ENCODE measurements around the gene RAB11FIP4. TPM values are rescaled to one million over a fixed set of nuclear protein-coding genes. Genes with fewer than 3 reads are reported as not detected.

The RAB11FIP4 gene
- total and polyA plus RNA-seq, 8 donors = 4.7 to 121 (median 11.7) TPM

DNA sequence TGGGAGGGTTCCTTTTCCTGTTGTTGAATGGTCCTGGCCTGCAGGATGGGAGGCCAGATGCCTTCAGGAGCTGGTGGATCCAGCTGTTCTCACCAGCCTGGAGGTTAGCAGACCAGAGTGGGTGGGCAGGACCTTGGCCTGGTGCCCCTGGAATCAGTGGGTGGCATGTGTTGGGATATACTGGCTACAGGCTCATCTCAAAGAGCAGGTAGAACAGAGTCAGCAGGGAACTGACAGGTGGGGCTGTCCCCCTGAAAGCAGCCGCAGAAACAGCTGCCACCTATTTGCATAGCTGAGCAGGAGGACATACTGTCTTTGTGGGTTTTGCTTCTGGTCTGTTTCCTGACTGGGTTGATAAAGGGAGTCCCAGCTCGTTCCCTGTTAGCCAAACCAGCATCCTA, 144.1 kb downstream of the RAB11FIP4 start:
- DNase-seq = no peak
- H3K9me3 ChIP-seq = no peaks in the 10 kb centered on the region
- no peak for TF ChIP-seq POLR2A (IDR thresholded peaks at IDR 0.05)
- no peak for TF ChIP-seq POLR2AphosphoS5 (IDR thresholded peaks at IDR 0.05)
- no peak for TF ChIP-seq EP300 (IDR thresholded peaks at IDR 0.05)
- TF ChIP-seq, protein P1, sequence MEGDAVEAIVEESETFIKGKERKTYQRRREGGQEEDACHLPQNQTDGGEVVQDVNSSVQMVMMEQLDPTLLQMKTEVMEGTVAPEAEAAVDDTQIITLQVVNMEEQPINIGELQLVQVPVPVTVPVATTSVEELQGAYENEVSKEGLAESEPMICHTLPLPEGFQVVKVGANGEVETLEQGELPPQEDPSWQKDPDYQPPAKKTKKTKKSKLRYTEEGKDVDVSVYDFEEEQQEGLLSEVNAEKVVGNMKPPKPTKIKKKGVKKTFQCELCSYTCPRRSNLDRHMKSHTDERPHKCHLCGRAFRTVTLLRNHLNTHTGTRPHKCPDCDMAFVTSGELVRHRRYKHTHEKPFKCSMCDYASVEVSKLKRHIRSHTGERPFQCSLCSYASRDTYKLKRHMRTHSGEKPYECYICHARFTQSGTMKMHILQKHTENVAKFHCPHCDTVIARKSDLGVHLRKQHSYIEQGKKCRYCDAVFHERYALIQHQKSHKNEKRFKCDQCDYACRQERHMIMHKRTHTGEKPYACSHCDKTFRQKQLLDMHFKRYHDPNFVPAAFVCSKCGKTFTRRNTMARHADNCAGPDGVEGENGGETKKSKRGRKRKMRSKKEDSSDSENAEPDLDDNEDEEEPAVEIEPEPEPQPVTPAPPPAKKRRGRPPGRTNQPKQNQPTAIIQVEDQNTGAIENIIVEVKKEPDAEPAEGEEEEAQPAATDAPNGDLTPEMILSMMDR (IDR thresholded peaks at IDR 0.05) = no peak
- no peaks in the 10 kb centered on the region for H3K27me3 ChIP-seq
- peak overlapping the region in 1 of 5 donors; percentile 38 for H3K27ac ChIP-seq
- WGBS, 5 donors = 47 to 86% (median 71%) methylated on average over 2 of the region's 2 CpGs
- peaks cover 14 to 22% (median 19%) of the 10 kb centered on the region in 4 donors for H3K36me3 ChIP-seq
- no peak overlapping the region for H3K4me3 ChIP-seq
- peaks cover 4 to 34% (median 18%) of the 10 kb centered on the region in 4 donors for H3K4me1 ChIP-seq
- intact Hi-C loops (cut with DNase I; ENCODE audit: low total_unique reads) = no loop called here

DNA sequence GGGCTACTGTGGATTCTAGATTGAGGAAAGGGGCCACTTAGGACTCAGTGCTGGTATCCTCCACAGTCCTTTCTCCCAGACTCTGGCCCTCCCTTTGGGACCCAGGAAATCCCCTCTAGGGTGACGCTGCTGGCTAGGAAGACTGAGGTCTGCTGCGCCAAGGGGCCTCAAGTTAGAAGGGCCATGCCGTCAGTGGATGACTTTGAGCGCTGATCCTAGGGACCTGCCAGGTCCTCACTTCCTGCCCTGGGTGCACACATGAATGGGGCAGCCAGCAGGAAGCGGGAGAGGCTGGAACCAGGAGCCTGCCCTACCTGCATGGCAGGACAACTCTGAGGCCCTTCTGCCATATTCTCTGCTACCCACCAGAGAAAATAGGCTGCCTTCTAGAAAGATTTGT, 145.0 kb downstream of the RAB11FIP4 start:
- H3K9me3 ChIP-seq = no peaks in the 10 kb centered on the region
- peaks cover 9 to 13% (median 11%) of the 10 kb centered on the region in 4 donors for H3K36me3 ChIP-seq
- H3K27ac ChIP-seq = peak overlapping the region in 1 of 5 donors; percentile 38
- no peak for DNase-seq
- 92 to 97% (median 93%) methylated on average over 5 of the region's 5 CpGs for WGBS, 5 donors
- TF ChIP-seq POLR2A (IDR thresholded peaks at IDR 0.05) (no peak), EP300 (IDR thresholded peaks at IDR 0.05) (no peak), POLR2AphosphoS5 (IDR thresholded peaks at IDR 0.05) (no peak)
- TF ChIP-seq, protein P1 (IDR thresholded peaks at IDR 0.05) = no peak
- H3K4me1 ChIP-seq = peaks cover 4 to 34% (median 18%) of the 10 kb centered on the region in 4 donors
- H3K27me3 ChIP-seq = no peaks in the 10 kb centered on the region
- H3K4me3 ChIP-seq = no peak overlapping the region
- intact Hi-C loops (cut with DNase I; ENCODE audit: low total_unique reads) = no loop called here

DNA sequence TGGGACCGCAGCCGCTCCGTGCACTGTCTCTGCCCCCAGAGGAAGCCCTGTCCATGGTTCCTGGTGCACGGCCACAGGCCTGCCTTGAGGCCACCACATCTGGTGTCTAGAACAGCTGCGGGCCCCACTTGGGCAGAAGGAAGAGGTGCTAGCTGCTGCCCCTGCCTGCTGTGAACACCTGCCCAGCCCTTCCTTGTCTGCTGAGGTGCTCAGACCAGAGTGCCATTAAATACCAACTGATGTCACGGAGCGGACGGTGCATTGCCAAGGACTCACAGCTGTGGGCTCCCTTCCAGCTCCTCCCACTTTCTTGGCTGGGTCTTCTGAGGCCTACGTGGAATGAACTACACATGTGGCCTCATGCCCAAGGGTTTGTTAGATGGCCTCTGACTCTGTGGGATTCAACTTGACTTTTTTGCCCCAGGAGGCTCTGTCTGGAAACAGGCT, 146.1 kb downstream of the RAB11FIP4 start:
- intact Hi-C loops (cut with DNase I; ENCODE audit: low total_unique reads) = no loop called here
- DNase-seq = peak; percentile 39 to 80
- peaks cover 0 to 2% (median under 1%) of the 10 kb centered on the region in 4 donors for H3K36me3 ChIP-seq
- H3K4me3 ChIP-seq = no peak overlapping the region
- TF ChIP-seq, protein P1 (IDR thresholded peaks at IDR 0.05) = no peak
- no peak for TF ChIP-seq POLR2AphosphoS5 (IDR thresholded peaks at IDR 0.05)
- no peak for TF ChIP-seq EP300 (IDR thresholded peaks at IDR 0.05)
- TF ChIP-seq POLR2A (IDR thresholded peaks at IDR 0.05) = no peak
- 47 to 75% (median 59%) methylated on average over 8 to 9 of the region's 9 CpGs for WGBS, 5 donors
- H3K27ac ChIP-seq = peak overlapping the region; percentile 44 to 60 (median 47)
- peaks cover 4 to 34% (median 18%) of the 10 kb centered on the region in 4 donors for H3K4me1 ChIP-seq
- H3K27me3 ChIP-seq = no peaks in the 10 kb centered on the region
- H3K9me3 ChIP-seq = no peaks in the 10 kb centered on the region

DNA sequence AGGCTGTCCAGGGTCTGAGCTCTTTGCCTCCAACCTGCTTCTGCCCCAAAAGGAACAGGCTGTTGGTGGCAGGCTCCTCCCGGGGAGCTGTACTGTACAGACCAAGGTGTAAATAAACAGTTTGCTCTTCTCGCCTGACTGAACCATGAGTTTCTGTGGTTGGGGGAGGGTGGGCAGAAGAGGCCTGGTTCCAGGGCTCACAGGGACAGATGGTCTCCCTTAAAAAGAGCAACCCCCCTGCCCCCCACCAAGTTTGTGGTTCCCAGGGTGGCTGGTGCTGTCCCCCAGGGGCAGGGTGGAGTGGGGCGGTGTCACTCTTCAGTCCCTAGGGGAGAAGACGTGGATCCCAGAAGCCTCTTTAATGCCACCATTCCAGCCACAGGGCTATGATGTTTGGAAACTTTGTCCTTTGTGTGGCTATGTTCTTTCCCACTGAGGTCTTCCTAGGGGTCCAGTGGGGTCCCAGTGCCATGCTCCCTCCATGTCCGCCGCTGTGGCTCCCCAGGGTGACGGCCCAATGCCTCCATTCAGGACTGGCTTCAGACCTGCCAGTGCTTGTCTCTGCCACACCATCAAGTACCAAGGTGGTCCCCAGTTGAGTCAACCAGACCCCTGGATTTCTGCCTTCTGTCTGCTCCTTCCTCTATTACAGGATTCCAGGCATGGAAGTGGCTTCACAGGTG, 146.7 kb downstream of the RAB11FIP4 start:
- H3K9me3 ChIP-seq = no peaks in the 10 kb centered on the region
- TF ChIP-seq EP300 (IDR thresholded peaks at IDR 0.05) = no peak
- no peak for TF ChIP-seq POLR2AphosphoS5 (IDR thresholded peaks at IDR 0.05)
- TF ChIP-seq POLR2A (IDR thresholded peaks at IDR 0.05) = no peak
- TF ChIP-seq, protein P1 (IDR thresholded peaks at IDR 0.05) = no peak
- peak in 1 of 2 donors; percentile 41 for DNase-seq

More for the DNA sequence above, 146.7 kb downstream of the RAB11FIP4 start:
- 69 to 75% (median 74%) methylated on average over 5 to 7 of the region's 7 CpGs for WGBS, 5 donors
- H3K27ac ChIP-seq = peak overlapping the region; percentile 44 to 60 (median 47)
- intact Hi-C loops (cut with DNase I; ENCODE audit: low total_unique reads) = no loop called here
- H3K4me3 ChIP-seq = no peak overlapping the region
- H3K36me3 ChIP-seq = no peaks in the 10 kb centered on the region
- peaks cover 4 to 33% (median 17%) of the 10 kb centered on the region in 4 donors for H3K4me1 ChIP-seq
- H3K27me3 ChIP-seq = no peaks in the 10 kb centered on the region

Data from stomach (tissue), 9 donors.